SK-MEL-5 (cell line): Measurements from ENCODE around the gene NAT16. TPM values are rescaled to one million over a fixed set of nuclear protein-coding genes. Genes with fewer than 3 reads are reported as not detected.
"Not testable (repeated sequence)": the region's sequence is repeated elsewhere in the genome, so short reads cannot be mapped to it uniquely, and the experiment has no call there.

ENCODE experiments used
- DNase-seq: peaks from one replicate; pipeline ENCODE4 v3.0.0-alpha.2; 2016; ENCODE audit warnings: low read depth, low spot score
- in situ Hi-C: cut with HindIII; loops from 2 replicates; pipeline ENCODE4 v1.10.0; 2016; ENCODE audit warnings: low sequenced_read_pairs, high pct_unique_total_duplicates, low pct_unique_long_range_greater_than_20kb
- small RNA-seq, 2 experiments: library from RNA; depleted of rRNA; stranded (forward); fragments of <200 nt; gene quantifications; one replicate each; pipeline ENCODE3, GENCODE V24; 2014
- total RNA-seq: library from RNA; depleted of rRNA; stranded (reverse); fragments of >200 nt; shearing (Covaris generic); gene quantifications from 2 replicates; pipeline ENCODE4 v1.2.3, GENCODE V29; 2014; rRNA removed

The NAT16 gene
- total RNA-seq, 1 experiment from 2014 or later = 1.5 TPM

- in situ Hi-C loops = no loop called here
- DNase-seq = peak; percentile 83
Observed at GRCh38 chr7:101124376-101125056, 55.6 kb downstream of the NAT16 start.

GRCh38 chr7:101123703-101124068 is 56.4 kb downstream of the NAT16 start:
- in situ Hi-C loops = no loop called here
- DNase-seq = no peak

GRCh38 chr7:101122933-101123702 is 57.0 kb downstream of the NAT16 start:
- no peak for DNase-seq
- in situ Hi-C loops = no loop called here

- DNase-seq = no peak
- in situ Hi-C loops = no loop called here
Observed at GRCh38 chr7:101121991-101122932, 57.8 kb downstream of the NAT16 start.

GRCh38 chr7:101121631-101121990 is 58.5 kb downstream of the NAT16 start:
- in situ Hi-C loops = not testable (repeated sequence)

More at GRCh38 chr7:101121631-101121990, 58.5 kb downstream of the NAT16 start:
- not testable (repeated sequence) for DNase-seq

Small RNAs within 50 kb of the gene (small RNA-seq; reads per million reads assigned to genes)
- 0 reads per million in 2 experiments for gene MIR4653

Other genes with a start within 250 kb of the NAT16 start
- gene MUC3A, start 230.8 kb downstream of the NAT16 start, total RNA-seq = not detected in 2 replicates
- not detected in 2 replicates for gene MUC12, start 210.7 kb downstream of the NAT16 start, total RNA-seq
- not detected in 2 replicates for gene MUC17, start 160.2 kb downstream of the NAT16 start, total RNA-seq
- 6.9 and 7.5 TPM in 2 replicates for gene TRIM56, start 94.8 kb downstream of the NAT16 start, total RNA-seq
- 0.27 TPM in 1 of 2 replicates, not detected in the other for gene SERPINE1, start 53.2 kb downstream of the NAT16 start, total RNA-seq
- 329 and 367 TPM in 2 replicates for gene AP1S1, start 25.8 kb downstream of the NAT16 start, total RNA-seq
- gene VGF, start 14.7 kb downstream of the NAT16 start, total RNA-seq = 848 and 983 TPM in 2 replicates
- gene MOGAT3, start 20.7 kb upstream of the NAT16 start, total RNA-seq = not detected in 2 replicates
- gene PLOD3, start 37.3 kb upstream of the NAT16 start, total RNA-seq = 275 and 325 TPM in 2 replicates
- gene ZNHIT1, start 37.9 kb upstream of the NAT16 start, total RNA-seq = 211 and 241 TPM in 2 replicates
- gene CLDN15, start 57.5 kb upstream of the NAT16 start, total RNA-seq = 8.4 and 9.2 TPM in 2 replicates
- gene FIS1, start 64.8 kb upstream of the NAT16 start, total RNA-seq = 252 and 310 TPM in 2 replicates
- 28.9 and 32.5 TPM in 2 replicates for gene IFT22, start 141.5 kb upstream of the NAT16 start, total RNA-seq
- gene COL26A1, start 182.6 kb upstream of the NAT16 start, total RNA-seq = 0.18 and 0.85 TPM in 2 replicates